Measurements from ENCODE around the gene ADAT2. TPM values are rescaled to one million over a fixed set of nuclear protein-coding genes. Genes with fewer than 3 reads are reported as not detected.

ADAT2 gene
- total and polyA plus RNA-seq, 2 of the 13 experiments (the other 11 are each of a cell fraction or from before 2014, with no cell fraction given), result 10.5 to 18.3 TPM

DNA sequence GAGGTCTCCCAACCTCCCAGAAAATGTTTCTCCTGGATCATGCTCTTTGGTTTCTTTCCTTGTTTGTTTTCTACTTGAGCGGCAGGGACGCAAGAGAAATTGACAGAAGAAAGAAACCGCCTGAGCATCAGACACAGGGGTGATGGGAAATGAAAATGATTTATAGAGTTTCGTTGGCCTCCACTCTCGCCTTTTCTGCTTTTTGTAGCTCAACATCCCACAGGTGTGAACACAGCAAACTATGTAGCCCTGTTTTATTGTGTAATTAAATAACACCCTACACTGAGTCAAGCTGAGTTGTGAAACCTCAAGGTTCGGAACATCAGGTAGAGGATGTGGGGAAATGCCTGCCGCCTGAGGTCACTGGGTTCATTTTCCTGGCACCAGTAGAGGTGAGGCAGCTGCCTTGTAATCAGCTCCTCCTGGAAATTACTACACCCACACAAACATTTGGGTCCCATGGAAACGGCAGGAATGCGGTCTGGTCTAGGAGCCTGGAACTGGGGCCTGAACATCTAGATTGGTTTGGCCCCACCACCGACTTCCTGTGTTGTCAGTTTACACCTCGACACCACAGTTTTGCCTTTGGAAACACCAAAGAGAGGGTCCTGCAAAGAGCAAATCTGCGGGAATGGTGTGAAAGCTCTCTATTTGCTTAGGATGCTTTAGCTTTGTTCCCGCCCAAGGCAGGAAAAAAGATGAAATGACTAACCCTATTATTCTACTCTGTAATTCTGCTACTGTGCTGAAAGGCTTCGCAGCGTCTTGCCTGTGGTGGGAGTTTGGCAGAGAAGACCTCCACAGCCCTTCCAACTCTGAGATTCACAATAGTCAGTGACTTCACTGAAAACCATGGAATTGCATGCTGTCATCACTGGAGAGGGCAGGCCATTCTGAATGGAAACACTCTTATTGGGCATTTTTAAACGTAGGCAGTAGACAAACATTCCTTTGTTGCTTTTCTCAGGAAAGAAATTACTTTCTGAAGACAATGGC, 53.0 kb downstream of the ADAT2 start (continued):
- TF ChIP-seq, protein P1, sequence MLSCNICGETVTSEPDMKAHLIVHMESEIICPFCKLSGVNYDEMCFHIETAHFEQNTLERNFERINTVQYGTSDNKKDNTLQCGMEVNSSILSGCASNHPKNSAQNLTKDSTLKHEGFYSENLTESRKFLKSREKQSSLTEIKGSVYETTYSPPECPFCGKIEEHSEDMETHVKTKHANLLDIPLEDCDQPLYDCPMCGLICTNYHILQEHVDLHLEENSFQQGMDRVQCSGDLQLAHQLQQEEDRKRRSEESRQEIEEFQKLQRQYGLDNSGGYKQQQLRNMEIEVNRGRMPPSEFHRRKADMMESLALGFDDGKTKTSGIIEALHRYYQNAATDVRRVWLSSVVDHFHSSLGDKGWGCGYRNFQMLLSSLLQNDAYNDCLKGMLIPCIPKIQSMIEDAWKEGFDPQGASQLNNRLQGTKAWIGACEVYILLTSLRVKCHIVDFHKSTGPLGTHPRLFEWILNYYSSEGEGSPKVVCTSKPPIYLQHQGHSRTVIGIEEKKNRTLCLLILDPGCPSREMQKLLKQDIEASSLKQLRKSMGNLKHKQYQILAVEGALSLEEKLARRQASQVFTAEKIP (CRISPR knock-in tag; IDR thresholded peaks at IDR 0.05; ENCODE audit: borderline replicate concordance), result no peak
- TF ChIP-seq AGO1 (IDR thresholded peaks at IDR 0.05; ENCODE audit: low read depth, low read length, poor library complexity, severe bottlenecking), result no peak
- TF ChIP-seq REPIN1 (CRISPR knock-in tag; IDR thresholded peaks at IDR 0.05; ENCODE audit: borderline replicate concordance, low read depth), result peak; percentile 70
- TF ChIP-seq, protein P2, sequence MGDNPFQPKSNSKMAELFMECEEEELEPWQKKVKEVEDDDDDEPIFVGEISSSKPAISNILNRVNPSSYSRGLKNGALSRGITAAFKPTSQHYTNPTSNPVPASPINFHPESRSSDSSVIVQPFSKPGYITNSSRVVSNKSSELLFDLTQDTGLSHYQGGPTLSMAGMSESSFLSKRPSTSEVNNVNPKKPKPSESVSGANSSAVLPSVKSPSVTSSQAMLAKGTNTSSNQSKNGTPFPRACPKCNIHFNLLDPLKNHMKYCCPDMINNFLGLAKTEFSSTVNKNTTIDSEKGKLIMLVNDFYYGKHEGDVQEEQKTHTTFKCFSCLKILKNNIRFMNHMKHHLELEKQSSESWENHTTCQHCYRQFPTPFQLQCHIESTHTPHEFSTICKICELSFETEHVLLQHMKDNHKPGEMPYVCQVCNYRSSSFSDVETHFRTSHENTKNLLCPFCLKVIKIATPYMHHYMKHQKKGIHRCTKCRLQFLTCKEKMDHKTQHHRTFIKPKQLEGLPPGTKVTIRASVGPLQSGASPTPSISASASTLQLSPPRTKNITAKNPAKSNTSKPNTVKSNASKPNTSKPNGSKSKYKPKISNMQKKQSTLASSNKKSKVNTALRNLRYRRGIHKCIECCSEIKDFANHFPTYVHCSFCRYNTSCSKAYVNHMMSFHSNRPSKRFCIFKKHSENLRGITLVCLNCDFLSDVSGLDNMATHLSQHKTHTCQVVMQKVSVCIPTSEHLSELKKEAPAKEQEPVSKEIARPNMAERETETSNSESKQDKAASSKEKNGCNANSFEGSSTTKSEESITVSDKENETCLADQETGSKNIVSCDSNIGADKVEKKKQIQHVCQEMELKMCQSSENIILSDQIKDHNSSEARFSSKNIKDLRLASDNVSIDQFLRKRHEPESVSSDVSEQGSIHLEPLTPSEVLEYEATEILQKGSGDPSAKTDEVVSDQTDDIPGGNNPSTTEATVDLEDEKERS (CRISPR knock-in tag; IDR thresholded peaks at IDR 0.05), result 0 out of 2 replicates have a peak, but pooled peaks have one; percentile 57
- TF ChIP-seq TBX3 (IDR thresholded peaks at IDR 0.05; ENCODE audit: borderline replicate concordance), result peak; percentile 96
- no peak for TF ChIP-seq ZSCAN12 (CRISPR knock-in tag; IDR thresholded peaks at IDR 0.05)
- no peak for TF ChIP-seq ZNF549 (CRISPR knock-in tag; IDR thresholded peaks at IDR 0.05)
- no peak for TF ChIP-seq ZNF530 (CRISPR knock-in tag; IDR thresholded peaks at IDR 0.05; ENCODE audit: low read depth)
- TF ChIP-seq, protein P3, sequence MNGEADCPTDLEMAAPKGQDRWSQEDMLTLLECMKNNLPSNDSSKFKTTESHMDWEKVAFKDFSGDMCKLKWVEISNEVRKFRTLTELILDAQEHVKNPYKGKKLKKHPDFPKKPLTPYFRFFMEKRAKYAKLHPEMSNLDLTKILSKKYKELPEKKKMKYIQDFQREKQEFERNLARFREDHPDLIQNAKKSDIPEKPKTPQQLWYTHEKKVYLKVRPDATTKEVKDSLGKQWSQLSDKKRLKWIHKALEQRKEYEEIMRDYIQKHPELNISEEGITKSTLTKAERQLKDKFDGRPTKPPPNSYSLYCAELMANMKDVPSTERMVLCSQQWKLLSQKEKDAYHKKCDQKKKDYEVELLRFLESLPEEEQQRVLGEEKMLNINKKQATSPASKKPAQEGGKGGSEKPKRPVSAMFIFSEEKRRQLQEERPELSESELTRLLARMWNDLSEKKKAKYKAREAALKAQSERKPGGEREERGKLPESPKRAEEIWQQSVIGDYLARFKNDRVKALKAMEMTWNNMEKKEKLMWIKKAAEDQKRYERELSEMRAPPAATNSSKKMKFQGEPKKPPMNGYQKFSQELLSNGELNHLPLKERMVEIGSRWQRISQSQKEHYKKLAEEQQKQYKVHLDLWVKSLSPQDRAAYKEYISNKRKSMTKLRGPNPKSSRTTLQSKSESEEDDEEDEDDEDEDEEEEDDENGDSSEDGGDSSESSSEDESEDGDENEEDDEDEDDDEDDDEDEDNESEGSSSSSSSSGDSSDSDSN (CRISPR knock-in tag; IDR thresholded peaks at IDR 0.05), result peak; percentile 34; the same call in 1 of the 2 replicates
- TF ChIP-seq RFX5 (IDR thresholded peaks at IDR 0.05; ENCODE audit: low read depth, low read length), result peak; percentile 33; the same call in 1 of the 2 replicates
- TF ChIP-seq, protein P4, sequence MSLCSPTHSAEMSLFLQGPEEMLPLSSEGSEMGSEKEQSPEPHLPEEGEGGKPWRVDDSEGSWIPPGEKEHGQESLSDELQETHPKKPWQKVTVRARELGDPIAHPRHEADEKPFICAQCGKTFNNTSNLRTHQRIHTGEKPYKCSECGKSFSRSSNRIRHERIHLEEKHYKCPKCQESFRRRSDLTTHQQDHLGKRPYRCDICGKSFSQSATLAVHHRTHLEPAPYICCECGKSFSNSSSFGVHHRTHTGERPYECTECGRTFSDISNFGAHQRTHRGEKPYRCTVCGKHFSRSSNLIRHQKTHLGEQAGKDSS (CRISPR knock-in tag; IDR thresholded peaks at IDR 0.05; ENCODE audit: borderline replicate concordance, low read depth), result peak; percentile 57; the same call in 1 of the 2 replicates
- no peak; the same call in 1 of the 2 replicates for TF ChIP-seq ZNF589 (CRISPR knock-in tag; conservative IDR thresholded peaks at IDR 0.05)
- TF ChIP-seq FOXJ3 (CRISPR knock-in tag; IDR thresholded peaks at IDR 0.05; ENCODE audit: borderline replicate concordance), result peak; percentile 79; the same call in 1 of the 2 replicates
- peak; percentile 82 for TF ChIP-seq ZNF331 (CRISPR knock-in tag; IDR thresholded peaks at IDR 0.05)
- TF ChIP-seq RAD21 (CRISPR knock-in tag; IDR thresholded peaks at IDR 0.05), result no peak; the same call in 1 of the 2 replicates
- TF ChIP-seq ZNF138 (CRISPR knock-in tag; IDR thresholded peaks at IDR 0.05; ENCODE audit: low read depth), result no peak
- peak; percentile 68 for TF ChIP-seq MTA1 (CRISPR knock-in tag; IDR thresholded peaks at IDR 0.05; ENCODE audit: borderline replicate concordance)
- TF ChIP-seq POLR2A (IDR thresholded peaks at IDR 0.05; ENCODE audit: insufficient read depth in 1 of 2, low read depth in 2 of 2, low read length in 2 of 2), result peak in 1 of 2 experiments; percentile 75; a peak in 2 of 4 replicates
- TF ChIP-seq NCOA5 (CRISPR knock-in tag; IDR thresholded peaks at IDR 0.05), result no peak
